HG02970 (cell line): ENCODE results near the gene SHD.
"Not testable (repeated sequence)": the region's sequence is repeated elsewhere in the genome, so short reads cannot be mapped to it uniquely, and the experiment has no call there.

Experiments used
- ATAC-seq: cut with Tn5 transposase; IDR thresholded peaks from one replicate; pipeline ENCODE4 v1.9.1; 2021; ENCODE audit warnings: mild to moderate bottlenecking, moderate library complexity, moderate number of reproducible peaks; ENCODE audit not compliant: unreplicated experiment, low FRiP score

The SHD gene

DNA sequence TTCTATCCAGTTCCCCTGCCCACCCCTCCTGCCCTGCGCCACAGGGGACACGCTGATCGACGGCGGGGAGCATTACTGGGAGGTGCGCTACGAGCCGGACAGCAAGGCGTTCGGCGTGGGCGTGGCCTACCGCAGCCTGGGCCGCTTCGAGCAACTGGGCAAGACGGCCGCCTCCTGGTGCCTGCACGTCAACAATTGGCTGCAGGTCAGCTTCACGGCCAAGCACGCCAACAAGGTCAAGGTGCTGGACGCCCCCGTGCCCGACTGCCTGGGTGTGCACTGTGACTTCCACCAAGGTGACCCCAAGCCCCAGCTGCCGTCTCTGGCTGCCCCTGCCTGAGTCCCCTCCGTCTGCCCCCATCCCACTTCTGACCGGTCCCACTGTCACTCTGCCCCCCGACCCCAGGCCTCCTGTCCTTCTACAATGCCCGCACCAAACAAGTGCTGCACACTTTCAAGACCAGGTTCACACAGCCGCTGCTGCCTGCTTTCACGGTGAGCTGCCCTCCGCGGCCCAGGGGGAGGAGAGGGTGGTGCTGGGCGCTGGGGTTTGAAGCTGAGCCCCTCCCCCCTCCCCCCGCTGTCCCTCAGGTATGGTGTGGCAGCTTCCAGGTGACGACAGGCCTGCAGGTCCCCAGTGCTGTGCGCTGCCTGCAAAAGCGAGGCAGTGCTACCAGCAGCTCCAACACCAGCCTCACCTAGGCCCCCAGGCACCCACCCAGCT, 44.0 kb downstream of the SHD start:
- no peak for ATAC-seq

GRCh38 chr19:4323692-4324091, 44.6 kb downstream of the SHD start:
- no peak for ATAC-seq

DNA sequence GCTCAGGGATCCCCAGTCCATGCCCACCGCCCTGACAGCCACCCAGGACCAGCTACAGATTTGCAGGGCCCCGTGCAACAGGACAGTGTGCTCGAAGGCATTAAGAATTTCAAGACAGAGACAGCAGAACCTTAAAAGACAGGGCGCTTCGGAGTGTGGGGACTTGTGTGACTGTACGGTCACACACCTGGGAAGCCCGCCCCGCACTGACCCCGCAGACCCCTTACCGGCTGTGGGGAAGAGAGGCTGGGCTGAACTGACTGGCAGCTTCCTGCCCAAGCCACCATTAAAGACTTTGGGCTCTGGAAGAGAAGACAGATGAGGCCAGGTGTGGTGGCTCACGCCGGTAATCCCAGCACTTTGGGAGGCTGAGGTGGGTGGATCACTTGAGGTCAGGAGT, 45.2 kb downstream of the SHD start:
- ATAC-seq, result no peak

DNA sequence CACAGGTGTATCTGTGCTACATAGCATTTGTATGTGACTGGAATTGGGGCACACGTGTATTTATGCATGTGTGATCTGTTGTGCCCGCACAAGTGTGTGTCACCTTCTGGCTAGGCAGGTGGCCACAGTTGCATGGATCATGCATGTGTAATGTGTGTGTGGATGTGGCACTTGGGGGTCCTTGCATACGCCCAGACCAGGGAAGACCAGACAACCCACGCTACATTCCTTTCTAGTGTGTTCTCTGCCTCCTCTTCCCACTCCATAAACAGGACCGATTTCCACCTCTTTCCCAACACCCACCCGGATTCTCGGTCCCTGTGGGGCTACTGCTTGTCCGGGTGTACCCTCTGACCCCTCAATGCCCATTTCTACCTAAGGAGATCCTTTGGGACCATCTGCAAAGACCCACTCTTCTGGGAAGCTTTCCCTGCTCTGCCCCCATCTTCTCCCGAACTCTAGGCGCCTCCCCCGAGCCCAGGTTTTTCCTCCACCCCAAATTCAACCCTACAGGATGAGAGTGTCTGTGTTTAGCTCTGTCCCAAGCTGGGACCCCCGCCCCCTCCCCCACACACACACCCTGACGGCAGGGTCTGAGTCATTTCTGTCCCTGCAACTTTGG, 47.3 kb downstream of the SHD start:
- no peak for ATAC-seq

GRCh38 chr19:4326837-4327251, 47.8 kb downstream of the SHD start:
- ATAC-seq, result no peak

DNA sequence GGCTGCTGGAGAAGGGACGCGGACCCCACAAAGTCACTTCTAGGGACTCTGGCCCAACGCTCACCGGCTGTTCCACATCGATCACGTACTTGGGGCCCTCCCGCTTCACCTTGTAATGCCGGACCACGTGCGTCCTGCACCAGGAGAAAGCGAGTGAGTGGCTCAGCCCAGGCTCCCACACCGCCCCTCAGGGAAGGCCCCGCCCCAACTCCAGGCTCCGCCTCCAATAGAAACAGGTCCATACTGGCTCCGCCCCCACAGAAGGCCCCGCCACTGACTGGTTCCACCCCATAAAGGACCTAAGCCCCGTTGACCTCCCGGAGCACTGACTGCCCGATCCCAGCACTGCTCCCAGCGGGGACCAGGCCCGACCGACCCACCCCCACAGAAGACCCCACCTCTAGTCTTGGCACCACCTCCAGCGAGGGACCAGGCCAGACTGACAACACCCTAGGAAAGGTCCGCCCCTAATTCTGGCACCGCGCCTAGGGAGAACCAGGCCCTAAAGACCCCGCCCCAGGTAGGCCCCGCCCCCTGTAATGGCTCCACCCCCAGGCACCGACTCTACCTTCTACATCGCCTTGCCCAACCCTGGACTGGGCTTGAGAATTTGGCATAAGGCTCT, 48.3 kb downstream of the SHD start:
- ATAC-seq, result no peak

DNA sequence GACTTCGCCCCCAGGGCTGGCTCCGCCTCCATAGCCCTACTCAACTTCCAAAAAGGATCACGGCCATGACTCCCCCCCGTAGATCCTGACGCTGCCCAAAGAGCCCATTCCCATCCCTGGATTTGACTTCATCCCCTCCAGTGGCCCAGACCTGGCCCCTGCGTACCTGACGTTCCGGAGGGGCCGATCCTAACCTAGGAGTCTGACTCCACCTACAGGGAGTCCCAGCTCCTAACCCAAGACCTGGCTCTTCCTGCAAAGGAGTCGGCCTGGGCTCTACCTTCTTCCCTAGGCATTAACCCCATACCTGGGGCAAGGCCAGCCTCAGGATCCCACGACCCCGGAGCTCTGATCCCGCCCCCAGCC, 48.8 kb downstream of the SHD start:
- no peak for ATAC-seq

GRCh38 chr19:4328243-4328990, 49.4 kb downstream of the SHD start:
- peak; percentile 77 for ATAC-seq

- ATAC-seq, result not testable (repeated sequence)
Observed at GRCh38 chr19:4328991-4329681, 50.1 kb downstream of the SHD start.

DNA sequence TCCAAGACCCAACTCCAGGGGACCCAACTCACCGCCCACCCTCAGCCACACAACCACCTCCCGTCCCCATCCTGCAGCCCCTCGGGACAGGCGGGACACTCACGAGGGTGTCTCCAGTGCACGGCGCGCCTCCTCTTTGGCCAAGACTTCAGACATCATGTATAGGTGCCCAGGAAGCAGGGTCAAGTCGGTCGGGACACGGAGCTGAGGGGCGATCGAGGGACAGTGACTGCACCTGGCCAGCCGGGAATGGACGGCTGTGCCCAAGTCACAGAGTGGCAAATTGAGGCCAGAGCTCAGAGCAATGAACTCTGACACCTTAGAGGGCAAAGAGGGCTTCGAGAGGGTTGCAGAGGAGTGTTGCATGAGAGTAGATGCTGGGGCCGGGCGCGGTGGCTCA, 50.8 kb downstream of the SHD start:
- ATAC-seq, result no peak

GRCh38 chr19:4334929-4335570, 56.0 kb downstream of the SHD start:
- ATAC-seq, result no peak

GRCh38 chr19:4337906-4338440, 58.9 kb downstream of the SHD start:
- no peak for ATAC-seq

DNA sequence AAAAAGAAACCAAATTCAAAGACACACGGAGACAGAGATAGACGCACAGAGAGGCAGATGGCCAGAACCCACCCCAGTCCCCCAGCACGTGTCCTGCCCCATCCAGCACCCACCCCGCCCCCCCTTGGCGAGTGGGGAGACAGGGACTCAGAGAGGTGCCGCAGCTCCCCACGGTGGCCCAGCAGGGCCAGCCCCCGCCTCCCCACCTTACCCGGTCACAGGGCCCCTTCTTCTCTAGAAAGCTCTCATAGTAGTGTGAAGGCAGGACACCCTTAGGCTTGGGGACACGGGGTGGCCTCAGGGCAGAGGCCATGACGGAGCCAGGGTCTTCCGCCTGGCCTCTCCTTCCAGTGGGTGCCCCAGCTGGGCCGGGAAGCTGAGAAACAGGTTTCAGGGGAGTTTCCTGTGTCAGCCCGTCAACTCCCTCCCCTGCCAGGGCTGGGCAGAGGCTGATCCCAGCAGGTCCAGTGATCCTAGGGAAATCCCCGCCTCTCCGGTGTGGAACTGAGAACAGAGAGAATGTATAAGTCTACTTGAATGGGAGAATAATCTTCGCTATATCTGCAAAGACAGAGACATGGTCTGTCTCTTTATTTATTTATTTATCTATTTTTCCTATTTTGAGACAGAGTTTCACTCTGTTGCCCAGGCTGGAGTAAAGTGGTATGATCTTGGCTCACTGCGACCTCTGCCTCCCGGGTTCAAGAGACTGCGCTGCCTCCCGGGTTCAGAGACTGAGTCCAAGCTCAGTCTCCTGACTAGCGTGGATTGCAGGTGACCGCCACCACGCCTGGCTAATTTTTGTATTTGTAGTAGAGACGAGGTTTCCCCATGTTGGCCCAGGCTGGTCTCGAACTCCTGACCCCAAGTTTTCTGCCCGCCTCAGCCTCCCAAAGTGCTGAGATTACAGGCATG, 59.6 kb downstream of the SHD start, which contains the start of gene STAP2:
STAP2 (minus strand) TSS at position 387 of the 915 bp plus-strand sequence; CDS start at position 313, 74 bp downstream.
- ATAC-seq, result no peak
